ENCODE measurements around the gene ACP5. TPM values are rescaled to one million over a fixed set of nuclear protein-coding genes. Genes with fewer than 3 reads are reported as not detected.
A peak's percentile ranks its signal among the peaks of the same experiment; 100 is the strongest.

Gene ACP5
- polyA plus RNA-seq, 1 experiment: 3.0 TPM

DNA sequence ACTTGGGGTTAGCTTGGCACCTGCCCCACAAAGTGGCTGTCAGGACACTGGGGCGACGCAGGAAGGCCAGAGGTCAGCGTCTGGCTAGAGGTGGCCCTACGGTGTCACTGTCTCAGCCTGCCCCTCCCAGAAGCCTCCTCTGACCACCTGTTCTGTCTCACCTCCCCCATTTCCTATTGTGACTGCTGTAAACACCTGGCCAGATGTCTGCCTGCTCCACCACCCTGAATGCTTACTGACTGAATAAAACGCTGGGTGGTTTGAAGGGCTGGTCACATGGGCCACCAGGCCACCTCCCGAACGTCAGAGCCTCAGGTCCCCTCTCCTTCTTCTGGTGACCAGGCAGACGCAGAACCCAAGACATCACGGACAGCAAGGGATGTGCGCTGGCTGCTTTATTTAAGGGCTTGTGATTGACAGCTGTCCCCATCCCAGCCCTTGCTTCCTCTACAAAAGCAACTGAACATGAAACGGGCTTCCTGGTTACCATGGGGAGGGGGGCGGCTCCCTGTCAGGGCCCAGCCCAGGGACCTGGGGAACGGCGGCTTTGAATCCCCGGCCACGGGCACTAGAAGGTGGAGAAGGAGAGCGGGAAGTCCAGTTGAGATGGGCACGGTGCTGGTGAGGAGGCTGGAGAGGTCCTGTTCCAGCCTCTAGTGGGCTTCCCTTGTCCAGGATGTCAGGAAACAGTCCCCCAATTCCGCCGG, 24.6 kb downstream of the ACP5 start:
- H3K27me3 ChIP-seq (ENCODE audit: control insufficient read depth, insufficient read depth, low read length): no peaks in the 10 kb centered on the region
- ChIA-PET CTCF (interaction anchor here (0.9 kb wide), 1 partner anchor 70 kb away, joined by 3 read pairs; no protein-coding TSS in a partner anchor), POLR2A (no interaction called here)
- H3K4me3 ChIP-seq (ENCODE audit: low read depth, low read length): no peak overlapping the region
- H3K9me3 ChIP-seq (ENCODE audit: control insufficient read depth, insufficient read depth, low read length): no peaks in the 10 kb centered on the region
- TF ChIP-seq, protein P1, sequence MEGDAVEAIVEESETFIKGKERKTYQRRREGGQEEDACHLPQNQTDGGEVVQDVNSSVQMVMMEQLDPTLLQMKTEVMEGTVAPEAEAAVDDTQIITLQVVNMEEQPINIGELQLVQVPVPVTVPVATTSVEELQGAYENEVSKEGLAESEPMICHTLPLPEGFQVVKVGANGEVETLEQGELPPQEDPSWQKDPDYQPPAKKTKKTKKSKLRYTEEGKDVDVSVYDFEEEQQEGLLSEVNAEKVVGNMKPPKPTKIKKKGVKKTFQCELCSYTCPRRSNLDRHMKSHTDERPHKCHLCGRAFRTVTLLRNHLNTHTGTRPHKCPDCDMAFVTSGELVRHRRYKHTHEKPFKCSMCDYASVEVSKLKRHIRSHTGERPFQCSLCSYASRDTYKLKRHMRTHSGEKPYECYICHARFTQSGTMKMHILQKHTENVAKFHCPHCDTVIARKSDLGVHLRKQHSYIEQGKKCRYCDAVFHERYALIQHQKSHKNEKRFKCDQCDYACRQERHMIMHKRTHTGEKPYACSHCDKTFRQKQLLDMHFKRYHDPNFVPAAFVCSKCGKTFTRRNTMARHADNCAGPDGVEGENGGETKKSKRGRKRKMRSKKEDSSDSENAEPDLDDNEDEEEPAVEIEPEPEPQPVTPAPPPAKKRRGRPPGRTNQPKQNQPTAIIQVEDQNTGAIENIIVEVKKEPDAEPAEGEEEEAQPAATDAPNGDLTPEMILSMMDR (IDR thresholded peaks at IDR 0.05; ENCODE audit: low read depth, low read length): no peak
- no peak overlapping the region for H3K27ac ChIP-seq (ENCODE audit: low read depth, low read length)
- DNase-seq (ENCODE audit: low read depth, low spot score): no peak

DNA sequence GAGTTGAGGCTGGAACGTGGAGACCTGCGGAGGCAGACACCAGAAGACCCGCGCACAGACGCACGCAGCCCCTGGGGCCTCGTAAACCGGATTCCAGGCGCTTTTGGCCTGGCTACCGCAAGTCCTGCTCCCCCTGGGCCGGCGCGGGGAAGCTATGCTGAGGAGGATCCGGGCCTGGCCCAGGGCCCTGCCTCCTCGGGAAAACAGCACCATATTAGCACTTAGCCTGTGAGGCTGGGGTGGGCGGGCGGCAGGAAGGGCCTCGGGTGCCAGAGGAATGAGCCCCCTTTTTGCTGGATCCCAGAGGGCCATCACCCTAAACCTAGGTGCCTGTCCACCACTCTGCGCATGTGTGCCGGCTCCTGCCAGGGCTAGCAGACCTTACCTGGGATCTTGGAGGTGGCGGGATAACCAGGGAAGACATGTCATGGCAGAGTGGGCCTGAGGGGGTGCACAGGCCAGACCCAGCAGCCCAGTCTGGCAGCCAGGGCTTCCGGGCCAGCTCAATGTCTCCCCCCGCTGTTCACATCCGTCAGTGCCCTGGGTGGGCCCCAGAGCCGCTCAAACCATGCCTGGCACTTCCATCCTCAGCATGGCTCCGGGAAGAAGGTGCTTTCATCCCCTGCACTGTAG, 25.7 kb downstream of the ACP5 start:
- no peaks in the 10 kb centered on the region for H3K9me3 ChIP-seq (ENCODE audit: control insufficient read depth, insufficient read depth, low read length)
- ChIA-PET CTCF (no interaction called here), POLR2A (no interaction called here)
- H3K4me3 ChIP-seq (ENCODE audit: low read depth, low read length): no peak overlapping the region
- no peak for DNase-seq (ENCODE audit: low read depth, low spot score)
- no peak overlapping the region for H3K27ac ChIP-seq (ENCODE audit: low read depth, low read length)
- TF ChIP-seq, protein P1 (IDR thresholded peaks at IDR 0.05; ENCODE audit: low read depth, low read length): peak; percentile 48
- H3K27me3 ChIP-seq (ENCODE audit: control insufficient read depth, insufficient read depth, low read length): no peaks in the 10 kb centered on the region

DNA sequence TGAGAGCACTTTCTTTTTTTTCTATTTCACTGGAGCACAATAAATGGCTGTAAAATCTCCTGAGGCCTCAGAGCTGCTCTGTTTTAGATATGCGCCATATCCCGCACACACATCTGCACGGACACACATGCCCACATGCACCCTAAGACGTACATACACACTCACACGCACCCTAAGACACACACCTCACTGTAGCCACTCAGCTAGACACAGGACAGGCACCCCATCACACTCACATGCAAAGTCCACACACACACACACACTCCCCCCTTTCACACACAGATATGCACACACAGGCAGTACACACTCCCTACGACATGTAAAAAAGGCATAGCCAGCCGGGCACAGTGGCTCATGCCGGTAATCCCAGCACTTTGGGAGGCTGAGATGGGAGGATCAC, 27.2 kb downstream of the ACP5 start:
- no peak overlapping the region for H3K27ac ChIP-seq (ENCODE audit: low read depth, low read length)
- CTCF ChIA-PET: no interaction called here
- POLR2A ChIA-PET: no interaction called here
- H3K4me3 ChIP-seq (ENCODE audit: low read depth, low read length): no peak overlapping the region
- DNase-seq (ENCODE audit: low read depth, low spot score): no peak
- TF ChIP-seq, protein P1 (IDR thresholded peaks at IDR 0.05; ENCODE audit: low read depth, low read length): no peak
- no peaks in the 10 kb centered on the region for H3K27me3 ChIP-seq (ENCODE audit: control insufficient read depth, insufficient read depth, low read length)
- no peaks in the 10 kb centered on the region for H3K9me3 ChIP-seq (ENCODE audit: control insufficient read depth, insufficient read depth, low read length)

DNA sequence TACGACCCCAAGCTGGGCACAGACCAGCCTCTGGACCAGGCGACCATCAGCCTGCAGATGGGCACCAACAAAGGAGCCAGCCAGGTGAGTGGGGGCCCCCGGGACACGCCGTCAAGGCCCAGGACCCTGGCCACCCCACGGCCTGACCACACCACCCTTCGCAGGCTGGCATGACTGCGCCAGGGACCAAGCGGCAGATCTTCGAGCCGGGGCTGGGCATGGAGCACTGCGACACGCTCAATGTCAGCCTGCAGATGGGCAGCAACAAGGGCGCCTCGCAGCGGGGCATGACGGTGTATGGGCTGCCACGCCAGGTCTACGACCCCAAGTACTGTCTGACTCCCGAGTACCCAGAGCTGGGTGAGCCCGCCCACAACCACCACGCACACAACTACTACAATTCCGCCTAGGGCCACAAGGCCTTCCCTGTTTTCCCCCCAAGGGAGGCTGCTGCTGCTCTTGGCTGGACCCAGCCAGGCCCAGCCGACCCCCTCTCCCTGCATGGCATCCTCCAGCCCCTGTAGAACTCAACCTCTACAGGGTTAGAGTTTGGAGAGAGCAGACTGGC, 28.0 kb downstream of the ACP5 start:
- TF ChIP-seq, protein P1 (IDR thresholded peaks at IDR 0.05; ENCODE audit: low read depth, low read length): no peak
- H3K27ac ChIP-seq (ENCODE audit: low read depth, low read length): no peak overlapping the region
- H3K27me3 ChIP-seq (ENCODE audit: control insufficient read depth, insufficient read depth, low read length): no peaks in the 10 kb centered on the region
- no peak for DNase-seq (ENCODE audit: low read depth, low spot score)
- H3K9me3 ChIP-seq (ENCODE audit: control insufficient read depth, insufficient read depth, low read length): no peaks in the 10 kb centered on the region
- POLR2A ChIA-PET: no interaction called here
- no peak overlapping the region for H3K4me3 ChIP-seq (ENCODE audit: low read depth, low read length)
- CTCF ChIA-PET: no interaction called here
